ENCODE results near the gene UTS2. TPM values are rescaled to one million over a fixed set of nuclear protein-coding genes. Genes with fewer than 3 reads are reported as not detected.
A peak's percentile ranks its signal among the peaks of the same experiment; 100 is the strongest.

UTS2 gene
- total and polyA plus RNA-seq, 12 donors: 0.65 to 54.3 (median 6.7) TPM; not detected in 6

- no peak overlapping the region for H3K27ac ChIP-seq
- no peaks in the 10 kb centered on the region for H3K36me3 ChIP-seq (replicated peaks in 1 of 2)
- intact Hi-C loops (cut with DNase I): no loop called here
- WGBS, 4 donors: 74 to 85% (median 82%) methylated on average over 3 of the region's 3 CpGs
- no peaks in the 10 kb centered on the region for H3K9me3 ChIP-seq (replicated peaks in 1 of 3)
- H3K4me1 ChIP-seq (replicated peaks in 1 of 2): no peaks in the 10 kb centered on the region
- no peak for TF ChIP-seq POLR2A (IDR thresholded peaks at IDR 0.05)
- no peak for TF ChIP-seq CTCF (IDR thresholded peaks at IDR 0.05)
- no peaks in the 10 kb centered on the region for H3K27me3 ChIP-seq
- H3K4me3 ChIP-seq: no peak overlapping the region
- DNase-seq: no peak
Measured at GRCh38 chr1:7879228-7879627, 26.4 kb upstream of the UTS2 start.

GRCh38 chr1:7878027-7878426, 25.2 kb upstream of the UTS2 start:
- H3K36me3 ChIP-seq (replicated peaks in 1 of 2): no peaks in the 10 kb centered on the region
- no peak for TF ChIP-seq CTCF (IDR thresholded peaks at IDR 0.05)
- no peak for TF ChIP-seq POLR2A (IDR thresholded peaks at IDR 0.05)
- no peaks in the 10 kb centered on the region for H3K27me3 ChIP-seq
- no peak overlapping the region for H3K4me3 ChIP-seq
- DNase-seq: no peak
- H3K27ac ChIP-seq: no peak overlapping the region
- no peaks in the 10 kb centered on the region for H3K4me1 ChIP-seq (replicated peaks in 1 of 2)
- 29 to 42% (median 41%) methylated on average over 1 of the region's 1 CpG for WGBS, 4 donors
- H3K9me3 ChIP-seq (replicated peaks in 1 of 3): no peaks in the 10 kb centered on the region
- intact Hi-C loops (cut with DNase I): no loop called here

GRCh38 chr1:7873801-7874795, 21.2 kb upstream of the UTS2 start:
- H3K4me3 ChIP-seq: no peak overlapping the region
- no peaks in the 10 kb centered on the region for H3K4me1 ChIP-seq (replicated peaks in 1 of 2)
- no peaks in the 10 kb centered on the region for H3K9me3 ChIP-seq (replicated peaks in 1 of 3)
- 62 to 82% (median 79%) methylated on average over 5 to 11 of the region's 11 CpGs for WGBS, 4 donors
- no peak for TF ChIP-seq POLR2A (IDR thresholded peaks at IDR 0.05)
- no peak for TF ChIP-seq CTCF (IDR thresholded peaks at IDR 0.05)
- H3K36me3 ChIP-seq (replicated peaks in 1 of 2): no peaks in the 10 kb centered on the region
- no peak overlapping the region for H3K27ac ChIP-seq
- peak in 1 of 7 donors; percentile 23 for DNase-seq
- intact Hi-C loops (cut with DNase I): no loop called here
- H3K27me3 ChIP-seq: no peaks in the 10 kb centered on the region

GRCh38 chr1:7871136-7871535, 18.3 kb upstream of the UTS2 start:
- H3K4me3 ChIP-seq: no peak overlapping the region
- peak in 1 of 7 donors; percentile 9 for DNase-seq
- H3K4me1 ChIP-seq (replicated peaks in 1 of 2): no peaks in the 10 kb centered on the region
- intact Hi-C loops (cut with DNase I): no loop called here
- TF ChIP-seq POLR2A (IDR thresholded peaks at IDR 0.05) (no peak), CTCF (IDR thresholded peaks at IDR 0.05) (no peak)
- H3K27ac ChIP-seq: no peak overlapping the region
- no peaks in the 10 kb centered on the region for H3K27me3 ChIP-seq
- H3K36me3 ChIP-seq (replicated peaks in 1 of 2): no peaks in the 10 kb centered on the region
- WGBS, 4 donors: 73 to 82% (median 79%) methylated on average over 6 of the region's 6 CpGs
- no peaks in the 10 kb centered on the region for H3K9me3 ChIP-seq (replicated peaks in 1 of 3)

Measured in adrenal gland (tissue), 12 donors.